Dedifferentiated amniotic fluid mesenchymal stem cell (primary cell): Measurements from ENCODE around the gene PHGDH.
"Not testable (repeated sequence)": the region's sequence is repeated elsewhere in the genome, so short reads cannot be mapped to it uniquely, and the experiment has no call there.

Source experiments
- DNase-seq: peaks from one replicate; pipeline ENCODE4 v3.0.0-alpha.2; 2016; ENCODE audit errors: extremely low spot score

PHGDH gene

DNA sequence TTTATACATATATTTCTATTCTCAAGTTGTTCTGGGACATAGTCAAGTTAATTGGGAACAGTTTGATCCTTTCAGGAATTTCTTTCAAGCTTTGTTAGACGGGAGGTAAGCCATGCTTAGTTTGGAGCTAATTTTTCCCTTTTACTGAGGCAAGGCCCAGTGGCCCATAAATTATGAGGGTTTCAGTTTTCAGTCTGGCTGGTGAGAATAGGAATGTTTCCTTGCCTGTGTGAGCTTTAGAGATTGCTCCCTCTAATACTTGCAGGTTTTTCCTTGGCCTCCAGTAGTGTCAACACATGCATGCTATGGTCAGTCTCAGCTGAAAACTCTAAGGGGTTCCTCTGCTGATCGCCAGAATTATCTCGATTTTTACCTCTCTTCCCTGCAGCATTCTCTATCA, 14.1 kb upstream of the PHGDH start:
- no peak for DNase-seq

DNA sequence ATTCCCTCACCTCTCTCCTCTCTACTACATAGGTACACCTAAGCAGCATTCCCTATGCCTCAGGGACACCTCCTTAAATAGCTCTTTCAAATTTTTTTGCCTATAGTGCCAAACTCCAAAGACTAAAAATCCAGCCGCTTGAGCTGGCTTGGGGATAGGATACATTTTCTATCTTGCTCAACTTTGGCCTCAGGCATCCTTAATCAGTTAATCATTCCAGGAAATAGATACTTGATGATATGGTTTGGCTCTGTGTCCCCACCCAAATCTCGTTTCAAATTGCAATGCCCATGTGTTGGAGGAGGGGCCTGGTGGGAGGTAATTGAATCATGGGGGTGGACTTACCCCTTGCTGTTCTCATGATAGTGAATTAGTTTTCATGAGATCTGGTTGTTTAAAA, 11.4 kb upstream of the PHGDH start:
- no peak for DNase-seq

DNA sequence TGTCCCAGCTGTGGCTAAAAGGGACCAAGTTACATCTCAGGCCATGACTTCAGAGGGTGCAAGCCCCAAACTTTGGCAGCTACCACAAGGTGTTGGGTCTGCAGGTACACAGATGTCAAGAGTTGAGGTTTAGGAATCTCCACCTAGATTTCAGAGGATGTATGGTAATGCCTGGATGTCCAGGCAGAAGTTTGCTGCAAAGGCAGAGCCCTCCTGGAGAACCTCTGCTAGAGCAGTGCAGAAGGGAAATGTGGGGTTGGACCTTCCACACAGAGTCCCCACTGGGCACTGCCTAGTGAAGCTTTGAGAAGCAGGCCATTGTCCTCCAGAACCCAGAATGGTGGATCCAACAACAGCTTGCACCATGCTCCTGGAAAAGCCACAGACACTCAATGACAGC, 10.1 kb upstream of the PHGDH start:
- no peak for DNase-seq

DNA sequence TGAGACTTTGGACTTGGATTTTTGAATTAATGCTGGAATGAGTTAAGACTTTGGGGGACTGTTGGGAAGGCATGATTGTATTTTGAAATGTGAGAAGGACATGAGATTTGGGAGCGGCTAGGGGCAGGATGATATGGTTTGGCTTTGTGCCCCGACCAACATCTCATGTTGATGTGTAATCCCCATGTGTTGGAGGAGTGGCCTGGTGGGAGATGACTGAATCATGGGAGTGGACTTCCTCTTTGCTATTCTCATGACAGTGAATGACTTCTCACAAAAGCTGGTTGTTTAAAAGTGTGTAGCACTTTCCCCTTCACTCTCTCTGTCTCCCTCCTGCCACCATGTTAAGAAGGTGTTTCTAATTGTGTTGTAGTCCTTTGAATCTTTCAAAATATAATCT, 9.3 kb upstream of the PHGDH start:
- DNase-seq: no peak

DNA sequence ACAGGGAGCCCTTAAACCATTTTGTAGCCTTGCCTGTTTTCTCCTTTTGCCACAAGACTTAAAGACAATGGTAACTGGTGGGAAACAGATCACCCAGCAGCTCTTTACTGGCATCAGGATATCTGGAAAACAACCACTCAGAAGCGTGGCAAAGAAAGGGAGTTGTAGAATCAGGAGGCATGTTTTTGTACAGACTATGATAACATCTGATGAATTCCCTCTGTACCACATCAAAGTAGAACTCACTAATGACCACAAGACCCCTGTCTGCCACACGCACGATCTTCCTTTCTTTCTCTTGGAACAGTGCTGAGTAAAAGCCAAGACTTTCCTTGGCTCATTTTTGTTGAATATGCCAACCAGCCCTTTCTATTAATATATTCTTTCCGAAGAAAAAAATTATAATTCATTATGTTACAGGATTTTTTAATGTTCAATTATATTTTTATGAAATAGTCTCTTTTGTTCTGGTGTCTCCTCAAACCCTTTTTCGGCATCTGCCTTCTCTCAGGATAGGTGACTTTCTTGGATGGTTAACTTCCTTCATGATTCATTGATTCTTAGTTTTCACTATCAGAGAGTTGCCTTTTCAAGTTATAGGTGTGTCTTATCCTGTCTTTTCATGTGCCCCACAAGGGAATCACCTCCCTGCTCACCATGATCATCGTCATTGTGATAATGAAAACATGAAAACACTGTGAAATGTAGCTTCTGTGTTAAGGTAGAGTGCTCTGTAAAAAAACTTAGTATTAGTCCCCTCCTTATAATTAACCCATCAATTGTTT, 7.9 kb upstream of the PHGDH start:
- no peak for DNase-seq

DNA sequence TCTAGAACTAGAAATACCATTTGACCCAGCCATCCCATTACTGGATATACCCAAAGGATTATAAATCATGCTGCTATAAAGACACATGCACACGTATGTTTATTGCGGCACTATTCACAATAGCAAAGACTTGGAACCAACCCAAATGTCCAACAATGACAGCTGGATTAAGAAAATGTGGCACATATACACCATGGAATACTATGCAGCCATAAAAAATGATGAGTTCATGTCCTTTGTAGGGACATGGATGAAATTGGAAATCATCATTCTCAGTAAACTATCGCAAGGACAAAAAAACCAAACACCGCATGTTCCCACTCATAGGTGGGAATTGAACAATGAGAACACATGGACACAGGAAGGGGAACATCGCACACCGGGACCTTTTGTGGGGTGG, 5.1 kb upstream of the PHGDH start:
- not testable (repeated sequence) for DNase-seq

DNA sequence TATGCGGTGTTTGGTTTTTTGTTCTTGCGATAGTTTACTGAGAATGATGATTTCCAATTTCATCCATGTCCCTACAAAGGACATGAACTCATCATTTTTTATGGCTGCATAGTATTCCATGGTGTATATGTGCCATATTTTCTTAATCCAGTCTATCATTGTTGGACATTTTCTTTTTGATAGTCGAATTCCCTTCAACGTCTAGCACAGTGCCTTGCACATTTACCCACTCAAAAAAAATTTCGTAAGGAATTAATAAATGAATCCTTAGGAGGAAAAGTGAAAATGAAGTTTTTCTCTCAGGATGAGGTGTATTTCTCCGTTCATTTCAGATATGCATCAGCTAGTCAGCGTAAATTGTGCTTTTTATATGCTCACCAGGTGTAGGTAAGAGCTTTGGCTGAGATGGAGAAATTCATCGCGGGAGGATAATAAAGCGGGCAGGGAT, 354 bp upstream of the PHGDH start:
- DNase-seq: not testable (repeated sequence)

DNA sequence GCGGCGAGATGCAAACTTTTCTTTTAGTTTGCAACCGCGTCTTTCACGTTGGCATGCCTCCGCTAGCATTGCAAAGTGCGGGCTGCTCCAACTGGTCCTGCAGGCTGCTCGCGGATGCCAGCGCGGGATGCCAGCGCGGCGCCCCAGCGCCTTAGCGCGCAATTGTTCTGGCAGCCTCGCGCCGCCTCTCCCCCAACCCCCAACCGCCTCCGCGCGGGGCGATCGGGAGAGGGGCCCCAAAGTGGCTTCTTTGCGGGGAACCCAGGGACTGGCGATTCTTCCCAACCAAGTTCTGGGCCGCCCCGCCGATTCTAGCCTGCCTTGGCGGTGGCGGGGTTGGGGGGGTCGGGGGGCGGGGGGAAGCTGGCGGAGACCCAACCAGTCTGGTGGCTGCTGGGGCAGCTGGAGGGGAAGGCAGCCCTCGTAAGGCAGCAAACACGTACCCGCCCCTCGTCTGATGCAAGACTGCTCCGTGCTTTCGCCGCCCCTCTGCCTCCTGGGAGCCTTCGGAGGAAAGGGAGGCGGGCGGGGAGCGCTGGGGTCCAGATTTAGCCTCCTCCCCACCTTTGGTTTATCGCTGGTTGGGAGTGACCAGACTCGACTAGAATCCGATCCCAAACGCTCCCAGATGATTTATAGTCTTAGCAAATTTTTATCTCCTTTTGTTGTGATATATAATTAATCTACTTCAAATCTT, 756 bp downstream of the PHGDH start:
- peak; percentile 95 for DNase-seq

DNA sequence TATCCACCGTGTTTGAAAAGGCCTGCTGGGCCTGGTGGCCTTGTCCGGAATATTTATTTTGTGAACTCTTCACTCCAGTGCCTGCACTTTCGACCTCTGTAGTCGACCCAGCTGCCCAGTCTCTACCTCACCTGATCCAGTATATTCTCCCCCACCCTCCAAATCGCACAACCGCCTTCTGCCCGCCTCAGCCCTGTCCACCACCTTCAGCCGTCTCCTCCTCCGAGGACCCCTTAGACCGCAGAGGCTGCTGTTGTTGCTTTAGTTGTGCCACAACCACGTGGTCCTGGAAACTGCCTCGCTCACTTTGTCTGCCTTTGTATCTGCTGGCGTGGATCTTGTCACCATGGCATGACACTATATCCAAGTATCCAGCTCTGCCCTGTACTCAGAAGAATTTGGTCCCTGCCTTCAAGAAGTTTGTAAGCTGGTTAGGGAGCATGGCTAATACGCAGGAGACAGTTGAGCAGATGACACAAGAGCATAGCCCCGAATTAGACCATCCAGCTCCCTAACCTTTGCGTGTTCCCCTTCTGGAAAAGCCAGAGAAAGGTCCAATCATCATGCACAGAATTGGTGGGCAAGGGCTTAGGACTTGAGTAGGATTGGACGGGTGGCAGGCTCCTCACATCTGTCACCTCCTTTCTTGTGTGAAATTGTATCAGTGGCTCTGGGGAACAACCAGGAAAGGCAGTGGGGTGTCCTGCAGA, 1.5 kb downstream of the PHGDH start:
- no peak for DNase-seq

DNA sequence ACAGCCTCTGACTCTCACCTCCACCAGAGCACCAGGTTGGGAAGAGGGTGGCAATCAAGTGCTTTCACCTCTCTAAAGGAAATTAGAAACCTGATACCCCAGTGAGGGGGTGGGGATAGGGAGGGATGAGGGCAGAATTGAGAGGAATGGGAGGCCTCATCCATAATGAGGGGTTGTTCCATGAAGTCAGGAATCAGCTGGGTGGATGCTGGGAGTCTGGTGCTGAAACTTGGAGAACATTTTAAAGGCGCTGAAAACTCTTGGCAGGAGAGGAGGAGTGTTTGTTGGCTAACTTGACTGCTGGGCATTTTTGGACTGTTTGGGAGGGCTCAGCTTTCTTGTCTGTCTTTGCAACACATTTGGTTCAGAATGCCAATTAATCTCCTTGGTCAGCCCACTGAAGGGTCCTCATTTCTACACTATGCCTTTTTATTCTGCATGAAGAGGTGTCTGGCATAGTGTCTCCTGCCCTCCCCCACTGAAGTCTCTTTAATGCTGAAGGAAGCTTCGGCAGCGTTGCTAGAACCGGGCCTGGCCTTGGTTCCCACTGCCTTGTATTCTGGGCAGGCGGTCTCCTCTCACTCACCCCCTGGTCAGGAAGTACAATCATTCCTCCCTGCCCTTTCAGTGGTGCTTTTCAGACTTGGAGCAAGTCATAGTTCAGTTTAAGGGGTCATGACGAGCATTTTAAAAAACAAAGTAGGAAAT, 2.2 kb downstream of the PHGDH start:
- DNase-seq: peak; percentile 52

DNA sequence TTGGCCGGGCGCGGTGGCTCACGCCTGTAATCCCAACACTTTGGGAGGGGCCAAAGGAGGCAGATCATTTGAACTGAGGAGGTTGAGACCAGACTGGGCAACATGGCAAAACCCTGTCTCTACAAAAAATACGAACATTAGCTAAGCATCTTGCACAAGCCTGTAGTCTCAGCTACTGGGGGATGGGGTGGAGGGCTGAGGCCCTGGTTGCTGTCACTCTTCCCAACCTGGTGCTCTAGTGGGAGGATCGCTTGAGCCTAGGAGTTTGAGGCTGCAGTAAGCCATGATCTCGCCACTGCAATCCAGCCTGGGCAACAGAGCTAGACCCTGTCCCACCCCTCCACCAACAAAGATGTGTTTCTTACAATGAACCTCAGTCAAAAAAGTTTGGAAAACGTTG, 2.8 kb downstream of the PHGDH start:
- no peak for DNase-seq

DNA sequence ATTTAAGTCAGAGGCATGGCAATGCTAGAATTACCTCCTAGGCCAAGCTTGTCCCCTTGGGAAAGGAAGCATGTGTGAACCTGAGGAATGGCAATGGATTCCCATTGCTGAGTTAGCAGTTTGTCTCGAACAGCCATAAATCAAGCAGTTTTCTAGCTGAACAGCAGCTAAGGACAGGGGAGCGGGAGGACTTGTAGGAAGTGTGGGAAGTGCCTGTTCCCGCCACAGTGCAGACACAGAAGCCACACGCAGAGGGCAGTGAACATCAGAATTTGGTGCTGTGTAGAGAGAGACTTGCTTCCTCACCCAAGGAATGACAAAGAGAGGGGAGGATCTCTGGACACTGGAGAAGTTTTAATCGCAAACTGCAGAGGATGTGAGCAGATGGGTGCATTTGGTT, 3.8 kb downstream of the PHGDH start:
- DNase-seq: no peak

DNA sequence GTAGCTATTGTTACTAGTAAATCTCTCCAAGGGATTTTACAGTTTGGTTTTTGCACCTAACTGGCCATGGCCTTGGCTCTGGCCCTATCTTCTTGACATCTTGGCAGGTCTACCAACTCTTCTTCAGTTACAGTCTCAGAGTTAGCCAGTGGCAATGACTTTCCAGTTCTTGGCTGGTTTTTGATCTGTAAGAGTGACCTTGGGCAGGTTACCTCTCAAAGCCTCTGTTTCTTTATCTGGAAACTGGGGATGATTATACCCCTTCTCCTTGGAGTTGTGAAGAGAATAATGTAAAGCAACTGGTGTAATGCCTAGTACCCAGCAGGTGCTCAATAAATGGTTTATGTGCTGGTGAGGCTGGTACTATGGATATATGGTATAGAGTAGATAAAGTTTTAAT, 6.7 kb downstream of the PHGDH start:
- no peak for DNase-seq

DNA sequence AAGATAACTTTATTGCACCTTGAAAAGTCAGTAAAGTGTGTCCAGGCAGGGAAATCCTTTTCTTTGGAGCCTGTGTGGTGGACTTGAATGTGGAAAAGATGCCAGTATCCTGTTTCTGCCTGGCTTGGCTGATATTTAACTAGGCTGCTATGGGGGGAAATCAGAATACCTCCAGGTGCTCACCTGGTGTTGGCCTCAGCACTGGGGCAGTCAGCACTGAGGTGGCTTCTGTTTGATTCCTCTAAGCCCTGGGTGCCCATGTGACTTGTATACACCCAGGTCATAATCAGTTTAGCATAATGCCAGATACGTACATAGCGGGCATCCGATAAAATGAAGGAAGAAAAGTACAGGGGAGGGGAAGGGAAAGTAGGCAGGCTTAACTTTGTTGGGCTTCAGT, 7.2 kb downstream of the PHGDH start:
- DNase-seq: no peak

DNA sequence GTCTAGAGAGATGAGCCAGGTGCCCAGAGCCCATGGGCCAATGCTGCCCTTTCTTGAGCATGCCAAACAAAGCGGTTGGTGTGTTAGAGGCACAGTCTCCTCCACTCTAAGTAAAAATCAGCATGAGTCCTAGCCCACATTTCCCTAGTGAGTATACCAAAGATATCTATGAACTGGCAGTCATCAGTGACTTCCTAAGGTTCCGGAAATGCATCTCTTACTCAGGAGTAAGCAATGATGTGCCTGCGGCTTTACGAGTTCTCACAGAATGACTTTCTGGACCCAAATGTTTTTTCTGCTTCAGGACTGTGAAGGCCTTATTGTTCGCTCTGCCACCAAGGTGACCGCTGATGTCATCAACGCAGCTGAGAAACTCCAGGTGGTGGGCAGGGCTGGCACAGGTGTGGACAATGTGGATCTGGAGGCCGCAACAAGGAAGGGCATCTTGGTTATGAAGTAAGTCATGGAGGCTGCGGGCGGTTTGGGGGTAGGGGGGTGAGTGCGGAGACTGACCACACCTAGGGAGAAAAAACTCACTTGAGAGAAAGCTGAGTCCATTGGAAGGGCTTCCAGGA, 9.2 kb downstream of the PHGDH start:
- no peak for DNase-seq

DNA sequence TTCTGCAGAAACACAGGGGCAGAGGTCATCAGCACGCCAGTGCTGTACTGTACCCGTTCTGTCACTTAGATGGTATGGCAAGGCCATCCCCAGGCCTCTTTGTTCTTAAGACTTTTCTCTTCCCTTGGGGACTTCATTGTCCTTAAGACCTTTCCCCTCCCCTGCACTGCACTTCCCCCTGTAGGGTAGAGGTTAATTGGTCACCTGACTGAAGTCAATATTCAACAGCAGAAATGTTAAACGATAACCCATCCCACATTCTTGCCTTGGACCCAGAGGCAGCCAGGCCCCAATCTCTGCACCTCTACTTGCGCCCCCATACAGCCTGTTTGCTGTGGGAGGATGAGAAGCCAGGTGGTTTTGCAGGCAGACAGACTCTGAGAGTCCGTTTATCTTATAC, 10.2 kb downstream of the PHGDH start:
- no peak for DNase-seq

DNA sequence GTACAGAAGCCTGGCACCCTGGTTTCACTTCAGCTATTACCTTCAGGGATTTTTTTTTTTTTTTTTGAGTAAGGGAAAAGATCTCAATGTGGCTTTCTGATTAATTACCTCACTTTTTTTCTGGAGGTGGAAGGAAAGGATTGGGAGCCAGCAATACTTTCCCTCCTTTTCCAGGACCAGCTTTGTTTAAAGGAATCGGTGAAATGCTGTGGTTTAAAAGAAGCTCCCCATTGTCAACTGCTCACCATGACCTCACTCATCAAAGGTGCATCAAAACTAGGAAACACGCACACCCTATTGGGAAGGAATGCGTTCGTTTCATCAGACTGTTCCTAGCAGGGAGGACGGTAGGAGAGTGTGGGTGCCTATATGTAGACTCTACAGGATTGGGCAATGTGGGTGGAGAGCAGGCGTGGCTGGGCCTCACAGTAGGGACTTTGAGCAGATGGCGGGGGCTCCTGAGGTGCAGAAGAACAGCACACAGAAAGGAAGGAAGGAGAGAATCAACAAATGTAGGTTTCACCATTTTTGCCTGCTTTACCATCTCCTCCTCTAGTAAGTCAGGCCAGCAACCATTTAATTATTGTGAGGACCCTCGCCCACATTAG, 13.0 kb downstream of the PHGDH start:
- DNase-seq: no peak

DNA sequence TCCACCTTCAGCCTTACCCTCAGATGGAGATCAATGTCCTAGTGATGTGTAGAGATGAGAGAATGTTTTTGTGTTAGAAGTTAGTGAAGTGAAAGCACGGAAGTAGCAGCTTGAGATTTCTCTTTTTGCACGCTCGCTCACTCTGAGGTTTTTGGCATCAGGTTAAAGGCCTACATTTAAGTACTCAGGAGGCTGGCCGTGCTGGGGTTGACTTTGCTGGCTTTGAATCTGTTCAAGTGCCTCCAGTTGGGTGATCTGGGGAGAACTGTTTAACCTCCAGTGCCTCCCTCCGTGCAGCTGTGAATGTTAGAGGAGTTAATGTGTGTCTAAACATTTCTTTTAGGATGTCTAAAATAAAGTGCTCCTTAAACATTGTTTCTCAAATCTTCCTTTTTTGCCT, 13.9 kb downstream of the PHGDH start:
- no peak for DNase-seq

DNA sequence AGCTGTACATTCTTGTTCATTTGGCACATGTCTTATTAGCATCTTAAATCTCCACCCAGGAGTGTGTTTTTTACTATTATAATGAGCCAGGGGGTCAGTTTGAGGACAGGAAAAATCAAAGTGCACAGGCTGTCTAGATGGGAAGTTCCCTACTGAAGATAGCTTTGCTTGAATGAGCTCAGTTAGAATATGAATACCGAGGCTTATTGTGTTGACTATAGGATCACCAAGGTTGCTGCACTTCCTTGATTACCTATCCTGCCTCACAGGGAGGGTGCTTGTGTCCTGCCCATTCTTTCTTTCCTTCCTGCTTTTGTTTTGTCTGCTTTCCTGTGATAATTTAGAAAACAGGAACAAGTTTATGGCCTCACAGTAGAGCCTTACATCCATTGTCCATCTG, 16.3 kb downstream of the PHGDH start:
- no peak for DNase-seq

DNA sequence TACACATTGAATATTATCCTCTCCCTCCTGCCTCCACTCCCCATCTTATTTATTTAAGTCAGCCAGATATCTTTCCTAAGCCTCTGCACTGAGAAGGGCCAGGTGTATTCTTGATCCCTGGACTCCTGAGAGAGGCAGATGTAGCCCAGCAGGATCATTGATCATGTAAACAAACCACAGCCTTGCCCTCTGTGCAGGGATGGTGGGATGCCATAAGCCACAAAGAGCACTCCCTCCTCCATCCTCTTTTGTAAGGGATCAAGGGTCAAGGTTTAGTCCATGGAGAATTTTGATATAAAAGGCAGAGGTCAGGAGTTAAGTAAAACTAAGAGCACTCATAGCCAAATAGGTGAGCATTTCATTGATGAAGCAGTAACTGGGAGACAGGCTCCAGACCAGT, 17.3 kb downstream of the PHGDH start:
- DNase-seq: no peak

DNA sequence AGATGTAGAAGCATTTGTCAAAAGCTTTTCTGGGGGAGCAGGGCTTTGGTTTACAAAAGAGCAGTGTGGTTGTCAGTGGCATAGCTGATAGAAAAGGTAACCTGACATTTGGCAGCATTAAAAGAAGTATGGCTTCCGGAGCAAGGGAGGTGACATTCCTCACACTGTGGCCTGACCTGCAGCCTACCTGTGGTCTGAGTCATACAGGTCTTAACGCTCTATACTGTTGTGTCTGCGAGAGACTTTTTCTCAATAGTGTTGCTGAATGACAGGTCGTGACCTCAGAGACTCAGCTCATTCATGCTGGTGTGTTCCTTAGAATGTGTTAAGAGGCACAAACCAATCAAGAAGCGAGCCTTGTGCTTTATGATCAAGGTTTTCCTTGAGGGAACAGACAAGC, 19.3 kb downstream of the PHGDH start:
- no peak for DNase-seq
